Measurements from ENCODE around the gene MGAT4A.

DNA sequence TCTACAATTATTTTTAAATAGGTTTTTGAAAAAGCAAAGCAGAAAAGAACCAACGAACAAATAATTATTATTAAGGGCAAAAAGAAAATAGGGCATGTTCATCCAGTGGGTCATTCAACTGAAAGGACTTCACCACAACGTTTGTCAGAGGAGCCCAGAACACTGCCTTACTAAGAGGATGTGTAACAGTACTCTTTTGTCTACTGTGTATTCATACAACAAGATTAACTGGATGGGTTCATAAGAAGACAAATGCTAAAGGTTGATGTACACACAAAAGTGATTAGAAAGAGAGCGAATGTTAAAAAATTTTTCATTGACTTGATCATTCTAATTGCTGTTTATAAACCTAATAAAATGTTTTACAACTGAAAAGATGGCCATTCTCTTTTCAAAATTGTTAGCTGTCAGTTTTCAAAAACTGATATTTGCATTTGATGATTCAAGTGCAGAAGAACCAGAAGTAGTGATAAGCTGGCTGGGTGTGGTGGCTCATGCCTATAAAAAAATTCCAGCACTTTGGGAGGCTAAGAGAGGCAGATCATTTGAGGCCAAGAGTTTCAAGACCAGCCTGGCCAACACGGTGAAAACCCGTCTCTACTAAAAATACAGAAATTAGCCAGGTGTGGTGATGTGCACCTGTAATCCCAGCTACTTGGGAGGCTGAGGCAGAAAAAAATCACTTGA, 33.1 kb downstream of the MGAT4A start:
- TF ChIP-seq, protein P1, sequence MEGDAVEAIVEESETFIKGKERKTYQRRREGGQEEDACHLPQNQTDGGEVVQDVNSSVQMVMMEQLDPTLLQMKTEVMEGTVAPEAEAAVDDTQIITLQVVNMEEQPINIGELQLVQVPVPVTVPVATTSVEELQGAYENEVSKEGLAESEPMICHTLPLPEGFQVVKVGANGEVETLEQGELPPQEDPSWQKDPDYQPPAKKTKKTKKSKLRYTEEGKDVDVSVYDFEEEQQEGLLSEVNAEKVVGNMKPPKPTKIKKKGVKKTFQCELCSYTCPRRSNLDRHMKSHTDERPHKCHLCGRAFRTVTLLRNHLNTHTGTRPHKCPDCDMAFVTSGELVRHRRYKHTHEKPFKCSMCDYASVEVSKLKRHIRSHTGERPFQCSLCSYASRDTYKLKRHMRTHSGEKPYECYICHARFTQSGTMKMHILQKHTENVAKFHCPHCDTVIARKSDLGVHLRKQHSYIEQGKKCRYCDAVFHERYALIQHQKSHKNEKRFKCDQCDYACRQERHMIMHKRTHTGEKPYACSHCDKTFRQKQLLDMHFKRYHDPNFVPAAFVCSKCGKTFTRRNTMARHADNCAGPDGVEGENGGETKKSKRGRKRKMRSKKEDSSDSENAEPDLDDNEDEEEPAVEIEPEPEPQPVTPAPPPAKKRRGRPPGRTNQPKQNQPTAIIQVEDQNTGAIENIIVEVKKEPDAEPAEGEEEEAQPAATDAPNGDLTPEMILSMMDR (conservative IDR thresholded peaks at IDR 0.05; ENCODE audit: low read length): no peak
- TF ChIP-seq EZH2phosphoT487 (IDR thresholded peaks at IDR 0.05; ENCODE audit: borderline replicate concordance, low read depth, low read length): no peak

Data from OCI-LY7 (cell line).